Endothelial cell of umbilical vein (primary cell): ENCODE data around the gene CTXND1. TPM values are rescaled to one million over a fixed set of nuclear protein-coding genes. Genes with fewer than 3 reads are reported as not detected.

Source experiments
- BruUV-seq: library from RNA; stranded (reverse); fragments of 400-500 nt; replicated peaks from 2 replicates; lab custom pipeline; 2021; lab: Mats Ljungman, UMichigan
- CTCF ChIA-PET: fragments of 300-600, 350-600 bp; sonication (Branson Sonifier 250); formaldehyde crosslinking; loops from one replicate; lab custom pipeline; 2021; ENCODE audit warnings: antibody characterized with exemption, inconsistent platforms; lab: Charles Lee
- POLR2A ChIA-PET: fragments of 300-600, 350-600 bp; sonication (Branson Sonifier 250); formaldehyde crosslinking; loops from one replicate; lab custom pipeline; 2021; ENCODE audit warnings: antibody characterized with exemption, inconsistent platforms; lab: Charles Lee
- DNase-seq: peaks from one replicate; pipeline ENCODE4 v3.0.0-alpha.2; 2011; ENCODE audit warnings: low read depth, low spot score
- FAIRE-seq: peaks from 2 replicates; lab custom pipeline; 2011; peaks lifted over from hg19 to GRCh38; lab: Jason Lieb, UNC
- H2AFZ ChIP-seq: 2 replicates; pipeline ENCODE4 v1.6.0; 2012; ENCODE audit warnings: low read depth, low read length, control low read depth, inconsistent platforms
- H3K27ac ChIP-seq: 2 replicates; pipeline ENCODE4 v1.5.1; 2011; ENCODE audit warnings: low read depth, mild to moderate bottlenecking, control low read depth, low read length, moderate library complexity; ENCODE audit not compliant: insufficient read depth
- H3K27me3 ChIP-seq, 2 experiments: 2 replicates each; pipeline versions ENCODE4 v1.6.0 to v1.6.1; 2011; ENCODE audit warnings: low read length in 2 of 2, mixed read lengths in 1 of 2; ENCODE audit not compliant: control insufficient read depth in 2 of 2, insufficient read depth in 2 of 2
- H3K36me3 ChIP-seq, 2 experiments: 2 replicates in 1 of 2; 3 replicates in 1 of 2; pipeline ENCODE4 v1.5.1; 2011; ENCODE audit warnings: low read length in 2 of 2, mild to moderate bottlenecking in 1 of 2, moderate library complexity in 1 of 2; ENCODE audit not compliant: control insufficient read depth in 2 of 2, insufficient read depth in 2 of 2; ENCODE audit errors: extremely low read depth in 1 of 2
- H3K4me1 ChIP-seq: 3 replicates; pipeline ENCODE4 v1.5.1; 2011; ENCODE audit warnings: mild to moderate bottlenecking, low read length; ENCODE audit not compliant: control insufficient read depth, insufficient read depth; ENCODE audit errors: extremely low read depth
- H3K4me2 ChIP-seq: 2 replicates; pipeline ENCODE4 v1.6.1; 2011; ENCODE audit warnings: low read length, control low read depth, mixed read lengths; ENCODE audit not compliant: insufficient read depth
- H3K4me3 ChIP-seq, 3 experiments: fragments of 200-600 bp in 1 of 3; sonication (generic), shearing (Covaris generic) in 1 of 3; replicated peaks in 1 of 3; 2 replicates each; pipeline ENCODE4 v1.5.1; 2011 to 2016; ENCODE audit warnings: control low read depth in 3 of 3, low read length in 3 of 3, mild to moderate bottlenecking in 2 of 3, inconsistent platforms in 1 of 3, low read depth in 1 of 3, moderate library complexity in 1 of 3; ENCODE audit not compliant: insufficient read depth in 1 of 3
- H3K79me2 ChIP-seq: 2 replicates; pipeline ENCODE4 v1.6.0; 2012; ENCODE audit warnings: low read length, inconsistent platforms; ENCODE audit not compliant: control insufficient read depth, insufficient read depth
- H3K9ac ChIP-seq: replicated peaks from 2 replicates; pipeline ENCODE3; 2011; ENCODE audit warnings: low read length, control low read depth; ENCODE audit not compliant: insufficient read depth; ENCODE audit errors: extremely low read depth
- H3K9me1 ChIP-seq: replicated peaks from 3 replicates; pipeline ENCODE4 v1.6.0; 2011; ENCODE audit warnings: mild to moderate bottlenecking, low read length; ENCODE audit not compliant: control insufficient read depth, insufficient read depth; ENCODE audit errors: extremely low read depth
- H3K9me3 ChIP-seq: replicated peaks from 2 replicates; pipeline ENCODE4 v1.5.1; 2012; ENCODE audit warnings: low read length, inconsistent platforms; ENCODE audit not compliant: control insufficient read depth, insufficient read depth
- H4K20me1 ChIP-seq: replicated peaks from 2 replicates; pipeline ENCODE3; 2011; ENCODE audit warnings: mild to moderate bottlenecking, low read length; ENCODE audit not compliant: control insufficient read depth, insufficient read depth; ENCODE audit errors: extremely low read depth
- EZH2 ChIP-seq: IDR thresholded peaks from 2 replicates; pipeline ENCODE4 v1.6.1; 2012; ENCODE audit warnings: borderline replicate concordance, low read depth, mild to moderate bottlenecking, moderate library complexity, low read length, inconsistent platforms; ENCODE audit not compliant: severe bottlenecking
- FOS ChIP-seq: IDR thresholded peaks from 2 replicates; pipeline ENCODE4 v1.6.1; 2011; ENCODE audit warnings: mild to moderate bottlenecking, low read length, moderate library complexity, borderline replicate concordance; ENCODE audit not compliant: insufficient read depth
- GATA2 ChIP-seq: IDR thresholded peaks from 2 replicates; pipeline ENCODE4 v1.7.0; 2011; ENCODE audit warnings: low read depth, mild to moderate bottlenecking, moderate library complexity, mixed read lengths, low read length; ENCODE audit not compliant: insufficient read length, insufficient read depth
- POLR2A ChIP-seq: IDR thresholded peaks from 2 replicates; pipeline ENCODE4 v1.6.1; 2012; ENCODE audit warnings: low read depth, mild to moderate bottlenecking, control low read depth, low read length
- POLR2AphosphoS5 ChIP-seq: IDR thresholded peaks from 2 replicates; pipeline ENCODE4 v1.6.1; 2012; ENCODE audit warnings: low read depth, mild to moderate bottlenecking, control low read depth, low read length, moderate library complexity; ENCODE audit not compliant: insufficient read depth
- dilution Hi-C: fragments of 300-500 bp; cut with MboI; formaldehyde crosslinking; loops from one replicate; pipeline ENCODE4 v1.15.0; 2019; ENCODE audit warnings: low sequenced_read_pairs; ENCODE audit not compliant: extremely low pct_ligation_motif_present
- intact Hi-C: fragments of 100-400 bp; cut with micrococcal nuclease; formaldehyde crosslinking; loops from one replicate; pipeline ENCODE4 v1.10.0; 2022
- polyA plus RNA-seq, 4 experiments: library from polyadenylated mRNA; depleted of rRNA in 3 of 4; stranded (reverse) in 3 of 4; unstranded in 1 of 4; fragments of >200 nt; gene quantifications; 2 replicates each; pipeline versions ENCODE4 v1.2.1 to v1.2.3, GENCODE V29; 2011 to 2012; ENCODE audit warnings: missing spikeins in 1 of 4
- total RNA-seq: library from RNA; stranded (reverse); gene quantifications from 2 replicates; pipeline ENCODE4 v1.2.3, GENCODE V29; 2021

The CTXND1 gene
- total and polyA plus RNA-seq, 2 donors (not counting 3 experiments of a cell fraction or from before 2014, with no cell fraction given), result not detected

DNA sequence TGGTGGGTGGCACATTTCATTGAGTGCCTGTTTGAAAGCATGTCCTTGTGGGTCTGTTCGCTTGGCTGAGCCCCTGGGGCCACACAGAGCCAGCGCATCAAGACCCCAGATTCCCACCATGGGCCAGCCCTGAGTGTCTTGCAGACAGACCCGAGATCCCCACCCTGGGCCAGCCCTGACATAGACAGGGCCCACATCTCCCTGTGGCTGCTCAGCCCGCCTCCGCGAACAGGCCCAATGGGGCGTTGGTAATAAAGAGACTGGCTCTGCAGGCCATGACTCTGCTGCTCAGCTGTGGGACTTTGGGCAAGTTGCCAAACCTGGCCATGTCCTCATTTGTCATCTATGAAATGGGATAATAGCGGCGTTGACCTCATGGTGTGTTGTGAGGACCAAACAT is 76.6 kb downstream of the CTXND1 start:
- no peaks in the 10 kb centered on the region for H3K27me3 ChIP-seq
- ChIA-PET CTCF (interaction anchor here (1.2 to 4.8 kb wide), 2 partner anchors 322 to 794 kb away, joined by 3 to 30 read pairs; no protein-coding TSS in a partner anchor), POLR2A (interaction anchor here (0.6 kb wide), 1 partner anchor 8 kb away, joined by 5 read pairs; no protein-coding TSS in a partner anchor)
- H3K9me1 ChIP-seq, result no peaks in the 10 kb centered on the region
- no peaks in the 10 kb centered on the region for H3K36me3 ChIP-seq
- no peak overlapping the region for H3K9ac ChIP-seq
- H2AFZ ChIP-seq, result no peak overlapping the region
- dilution Hi-C loops, result no loop called here
- no peaks in the 10 kb centered on the region for H3K79me2 ChIP-seq
- H4K20me1 ChIP-seq, result no peaks in the 10 kb centered on the region
- no peak overlapping the region for H3K4me3 ChIP-seq
- FAIRE-seq (no peak), DNase-seq (no peak)
- no peak overlapping the region for H3K27ac ChIP-seq
- intact Hi-C loops, result loop anchor here (10.0 kb wide), 1 partner anchor 791 kb away; no protein-coding TSS in a partner anchor
- no TSS peak for BruUV-seq
- TF ChIP-seq POLR2AphosphoS5 (no peak), EZH2 (no peak)
- peaks cover 14% of the 10 kb centered on the region for H3K4me1 ChIP-seq
- H3K9me3 ChIP-seq, result no peaks in the 10 kb centered on the region
- H3K4me2 ChIP-seq, result no peak overlapping the region

DNA sequence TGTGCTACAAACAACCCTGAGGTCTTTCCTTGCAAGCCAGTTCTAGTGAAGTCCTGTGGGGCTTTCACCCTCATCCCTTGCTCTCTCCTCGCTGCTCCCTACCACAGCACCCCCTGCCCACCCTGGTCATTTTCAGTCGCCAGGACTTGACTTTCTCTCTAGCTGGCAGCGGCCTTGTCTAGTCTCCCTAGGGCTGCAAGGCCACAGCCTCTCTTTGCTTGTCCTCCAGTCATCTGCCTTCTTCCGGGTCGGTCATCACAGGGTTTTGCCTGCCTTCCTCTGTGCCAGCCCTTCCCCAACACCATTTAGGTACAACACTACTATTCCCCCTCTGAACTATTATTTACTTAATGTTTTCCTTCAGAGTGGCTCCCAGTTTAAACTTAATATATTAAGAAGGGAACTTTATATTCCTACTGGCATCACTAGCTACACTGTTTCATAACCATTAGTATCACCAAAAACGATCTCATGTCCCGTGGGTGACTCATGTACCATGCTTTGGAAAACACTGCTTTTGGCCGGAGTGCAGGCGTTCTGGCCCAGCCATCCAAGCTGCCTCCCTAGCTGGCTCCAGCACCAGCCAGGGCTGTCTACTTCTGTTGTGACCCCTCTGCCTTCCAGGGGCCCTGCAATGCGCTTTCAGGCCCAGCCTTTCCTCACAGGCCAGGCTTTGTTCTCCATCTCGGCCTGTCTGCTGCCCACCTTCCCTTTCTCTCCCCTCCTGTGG is 77.8 kb downstream of the CTXND1 start:
- no peaks in the 10 kb centered on the region for H3K9me1 ChIP-seq
- H3K27me3 ChIP-seq, result no peaks in the 10 kb centered on the region
- ChIA-PET POLR2A (no interaction called here), CTCF (interaction anchor here (0.6 to 4.8 kb wide), 33 partner anchors 7 to 841 kb away, joined by 3 to 31 read pairs (median 5); partner anchors contain the start of genes FAH and ZFAND6)
- dilution Hi-C loops, result no loop called here
- intact Hi-C loops, result loop anchor here (5.0 to 10.0 kb wide), 2 partner anchors 82 to 789 kb away; no protein-coding TSS in a partner anchor
- no peak overlapping the region for H3K4me3 ChIP-seq
- peak; percentile 71 for TF ChIP-seq GATA2
- no peak for TF ChIP-seq POLR2A
- TF ChIP-seq FOS, result peak; percentile 68
- no peaks in the 10 kb centered on the region for H4K20me1 ChIP-seq
- DNase-seq (peak; percentile 44), FAIRE-seq (peak; percentile 81)
- peaks cover 8% of the 10 kb centered on the region for H3K4me1 ChIP-seq
- H3K9ac ChIP-seq, result no peak overlapping the region
- no TSS peak for BruUV-seq
- no peak overlapping the region for H2AFZ ChIP-seq
- peak overlapping the region; percentile 23 for H3K27ac ChIP-seq
- H3K36me3 ChIP-seq, result no peaks in the 10 kb centered on the region
- no peak overlapping the region for H3K4me2 ChIP-seq
- H3K9me3 ChIP-seq, result no peaks in the 10 kb centered on the region
- no peaks in the 10 kb centered on the region for H3K79me2 ChIP-seq
